Epithelial cell of esophagus (primary cell): ENCODE measurements around the gene FAM181A.
A peak's percentile ranks its signal among the peaks of the same experiment; 100 is the strongest.

Experiments used
- DNase-seq: peaks from one replicate; pipeline ENCODE4 v3.0.0; 2010; ENCODE audit warnings: low read depth
- H3K4me3 ChIP-seq: 2 replicates; pipeline ENCODE4 v1.5.1; 2011; ENCODE audit warnings: mild to moderate bottlenecking, low read length, control low read depth
- TF ChIP-seq, protein P1 (sequence below): IDR thresholded peaks from 2 replicates; pipeline ENCODE4 v1.5.1; 2011; ENCODE audit warnings: low read depth, mild to moderate bottlenecking, low read length, control low read depth, inconsistent platforms; ENCODE audit not compliant: insufficient read depth; ENCODE audit errors: missing control alignments

FAM181A gene

DNA sequence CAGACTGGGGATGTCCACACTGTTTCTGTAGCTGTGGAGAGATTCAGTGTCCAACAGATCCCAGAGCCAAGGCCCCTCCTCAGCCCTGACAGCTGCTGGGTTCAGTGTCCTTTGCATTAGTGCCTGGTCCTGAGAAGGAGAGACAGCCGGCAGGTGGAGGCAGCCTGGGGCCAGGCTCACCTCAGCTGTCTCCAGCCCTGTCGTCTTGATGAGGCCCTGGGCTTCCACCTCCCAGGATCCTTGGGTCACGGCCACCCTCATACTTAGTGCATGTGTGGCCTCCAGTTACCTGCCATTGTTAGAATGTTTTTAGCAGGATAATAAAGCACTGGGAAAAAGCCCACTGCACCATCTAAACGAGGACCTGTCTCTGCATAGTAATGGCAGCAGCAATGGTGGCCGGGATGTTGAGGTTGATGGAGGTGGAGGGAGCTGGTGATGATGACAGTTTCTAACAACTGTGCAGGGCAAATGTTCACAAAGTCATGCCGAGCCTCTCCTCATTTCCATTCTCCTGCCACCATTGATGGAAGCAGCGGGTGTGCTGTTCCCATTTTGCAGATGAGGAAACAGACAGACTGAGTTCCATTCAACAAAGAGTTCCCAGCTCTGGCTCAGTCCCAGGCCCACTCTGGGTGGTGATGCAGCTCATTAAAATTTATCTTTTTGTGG is 31.6 kb downstream of the FAM181A start:
- TF ChIP-seq, protein P1, sequence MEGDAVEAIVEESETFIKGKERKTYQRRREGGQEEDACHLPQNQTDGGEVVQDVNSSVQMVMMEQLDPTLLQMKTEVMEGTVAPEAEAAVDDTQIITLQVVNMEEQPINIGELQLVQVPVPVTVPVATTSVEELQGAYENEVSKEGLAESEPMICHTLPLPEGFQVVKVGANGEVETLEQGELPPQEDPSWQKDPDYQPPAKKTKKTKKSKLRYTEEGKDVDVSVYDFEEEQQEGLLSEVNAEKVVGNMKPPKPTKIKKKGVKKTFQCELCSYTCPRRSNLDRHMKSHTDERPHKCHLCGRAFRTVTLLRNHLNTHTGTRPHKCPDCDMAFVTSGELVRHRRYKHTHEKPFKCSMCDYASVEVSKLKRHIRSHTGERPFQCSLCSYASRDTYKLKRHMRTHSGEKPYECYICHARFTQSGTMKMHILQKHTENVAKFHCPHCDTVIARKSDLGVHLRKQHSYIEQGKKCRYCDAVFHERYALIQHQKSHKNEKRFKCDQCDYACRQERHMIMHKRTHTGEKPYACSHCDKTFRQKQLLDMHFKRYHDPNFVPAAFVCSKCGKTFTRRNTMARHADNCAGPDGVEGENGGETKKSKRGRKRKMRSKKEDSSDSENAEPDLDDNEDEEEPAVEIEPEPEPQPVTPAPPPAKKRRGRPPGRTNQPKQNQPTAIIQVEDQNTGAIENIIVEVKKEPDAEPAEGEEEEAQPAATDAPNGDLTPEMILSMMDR, result no peak
- no peak for DNase-seq
- H3K4me3 ChIP-seq, result no peak overlapping the region

DNA sequence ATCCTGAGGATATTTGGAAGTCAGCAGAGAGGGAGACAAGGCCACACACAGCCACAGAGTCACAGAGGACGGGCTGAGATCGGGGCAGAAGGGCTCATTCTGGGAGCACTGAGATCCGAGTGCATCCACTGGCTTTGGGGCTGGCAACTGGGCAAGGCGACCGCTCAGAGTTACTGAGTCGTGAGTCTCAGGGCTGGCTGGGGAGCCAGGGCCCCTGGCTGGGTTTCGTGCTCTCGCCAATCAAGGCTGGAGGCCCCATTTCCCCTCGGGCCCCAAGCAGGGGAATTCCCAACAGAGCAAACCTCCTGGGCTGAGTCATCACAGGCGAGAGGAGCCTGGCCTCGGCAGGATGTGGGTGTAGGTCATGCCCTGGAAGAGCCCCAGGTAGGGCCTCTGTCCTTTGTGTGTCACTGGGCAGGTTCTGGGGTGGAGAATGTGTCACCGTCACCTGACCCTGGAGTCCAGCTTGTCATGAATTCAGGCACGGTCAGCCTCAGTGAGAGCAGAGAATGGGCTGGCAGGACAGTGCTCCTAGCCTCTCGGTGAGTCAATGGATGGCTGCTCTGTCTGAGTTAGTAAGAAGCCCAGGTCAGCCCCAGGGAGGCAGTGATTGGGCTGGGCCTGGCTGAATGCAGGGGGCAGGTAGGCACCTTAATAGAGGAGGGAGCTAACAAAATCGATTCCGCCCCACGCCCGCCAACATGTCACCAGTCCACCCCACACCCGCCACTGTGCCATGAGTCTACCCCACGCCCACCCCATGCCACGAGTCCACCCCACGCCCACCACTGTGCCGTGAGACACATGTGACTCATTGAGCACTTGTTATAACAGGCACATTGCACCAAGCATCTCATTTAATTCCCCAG is 32.3 kb downstream of the FAM181A start:
- TF ChIP-seq, protein P1, result no peak
- peak; percentile 97 for DNase-seq
- no peak overlapping the region for H3K4me3 ChIP-seq

DNA sequence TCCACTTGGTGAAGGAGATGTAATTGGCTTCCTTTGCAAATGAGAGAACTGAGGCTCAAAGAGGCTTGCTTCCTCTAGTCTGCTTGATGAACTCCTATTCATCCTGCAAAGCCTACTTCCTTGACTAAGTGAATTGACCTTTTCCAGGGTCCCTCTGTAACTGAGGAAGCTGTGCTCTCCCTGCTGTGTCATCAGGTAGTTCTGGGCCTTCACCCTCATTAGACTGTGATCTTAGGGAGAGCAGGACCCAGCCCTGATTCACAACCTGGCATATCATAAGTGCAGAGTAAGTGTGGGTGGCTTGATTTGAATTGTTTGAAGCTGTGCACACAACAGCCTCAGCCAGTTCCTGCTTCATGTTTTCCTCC is 32.9 kb downstream of the FAM181A start:
- H3K4me3 ChIP-seq, result no peak overlapping the region
- TF ChIP-seq, protein P1, result no peak
- no peak for DNase-seq

DNA sequence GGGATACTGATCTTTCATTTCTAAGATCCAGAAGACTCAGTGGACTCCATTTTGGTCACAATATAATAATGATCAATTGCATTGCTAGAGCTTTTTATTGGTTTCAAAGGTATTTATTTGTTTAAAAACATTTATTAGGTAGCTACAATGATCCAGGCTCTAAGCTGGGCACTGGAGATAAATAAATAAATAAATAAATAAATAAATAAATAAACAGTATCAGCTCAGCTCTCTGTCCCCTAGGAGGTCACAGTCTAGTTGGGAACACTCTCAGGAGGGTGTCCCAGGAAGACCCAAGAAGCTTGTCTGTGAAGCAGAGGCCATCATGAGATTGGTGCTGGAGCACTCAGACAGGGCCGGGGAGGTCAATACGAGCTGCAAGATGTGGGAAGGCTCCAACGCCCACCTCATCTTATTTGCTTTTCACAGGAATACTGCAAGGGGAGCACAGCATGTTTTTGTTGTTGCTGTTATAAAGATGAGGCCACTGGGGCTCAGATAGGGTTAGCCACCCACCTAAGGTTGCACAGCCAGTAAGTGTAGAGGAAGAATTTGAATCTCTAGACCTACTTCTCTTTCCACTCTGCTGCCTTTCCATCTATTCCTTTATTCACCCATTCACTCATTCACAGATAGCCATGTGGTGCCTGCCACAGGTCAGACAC is 33.8 kb downstream of the FAM181A start:
- no peak overlapping the region for H3K4me3 ChIP-seq
- DNase-seq, result no peak
- TF ChIP-seq, protein P1, result no peak

DNA sequence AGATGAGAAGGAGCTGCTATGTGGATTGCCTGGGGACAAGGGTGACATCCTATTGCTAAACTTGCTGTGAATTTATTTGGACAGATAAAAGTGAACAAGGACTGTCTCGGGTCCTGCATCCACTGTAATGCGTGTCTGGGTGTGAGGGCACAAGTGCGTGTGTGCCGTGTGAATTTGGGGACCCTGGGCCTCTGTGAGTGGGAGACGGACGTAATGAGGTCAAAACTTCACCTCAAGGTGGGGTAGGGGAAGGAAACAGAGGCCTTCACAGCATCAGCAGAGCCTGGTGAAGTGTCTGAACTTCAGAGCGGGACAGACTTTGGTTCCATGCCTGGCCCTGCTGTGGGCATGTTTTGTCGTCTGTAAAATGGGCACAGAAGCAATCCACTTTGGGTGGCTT is 34.5 kb downstream of the FAM181A start:
- H3K4me3 ChIP-seq, result no peak overlapping the region
- no peak for DNase-seq
- TF ChIP-seq, protein P1, result no peak

DNA sequence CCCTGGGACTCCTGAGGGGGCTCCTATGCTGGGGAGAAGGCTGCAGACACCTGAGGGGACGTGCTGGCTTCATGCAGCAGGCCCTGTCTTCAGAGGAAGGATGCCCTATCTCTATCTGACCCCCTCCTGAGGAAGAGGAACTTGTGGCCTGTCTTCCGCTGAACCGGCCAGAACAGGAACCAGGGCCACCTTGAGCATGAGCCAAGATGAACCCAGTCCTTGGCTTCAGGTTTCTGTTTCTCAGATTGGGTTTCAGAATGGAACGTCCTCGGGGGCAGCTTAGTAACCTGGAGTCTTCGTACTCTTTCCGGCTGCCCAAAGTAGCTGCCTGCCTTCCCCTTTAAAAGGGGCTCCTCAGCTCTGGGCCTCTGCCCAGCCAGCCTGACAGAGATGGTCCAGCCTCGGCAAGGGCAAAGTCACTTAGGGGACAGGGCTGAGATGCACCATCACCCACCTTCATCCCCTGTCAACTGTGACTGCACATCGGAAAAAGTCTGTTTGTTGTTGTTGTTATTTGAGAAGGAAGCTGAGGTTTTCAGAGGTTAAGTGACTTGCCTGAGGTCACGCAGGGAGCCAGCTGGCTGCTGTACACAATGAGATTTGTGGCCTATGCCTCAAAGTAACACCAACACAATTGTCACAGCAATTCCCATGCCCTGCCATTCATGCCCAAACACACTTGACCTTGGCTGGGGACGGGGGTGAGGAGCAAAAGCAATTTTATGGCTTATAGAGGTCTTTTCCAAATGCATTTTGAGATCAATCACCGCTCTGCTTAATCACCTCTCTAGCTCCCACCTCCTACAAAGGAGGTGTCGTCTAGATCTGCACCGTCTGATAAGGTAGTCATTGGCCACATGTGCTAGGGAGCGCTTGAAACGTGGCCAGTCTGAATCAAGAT is 35.8 kb downstream of the FAM181A start:
- DNase-seq, result no peak
- H3K4me3 ChIP-seq, result no peak overlapping the region
- TF ChIP-seq, protein P1, result no peak
